Activated CD4-positive, alpha-beta T cell treated with anti-CD3 and anti-CD28 coated beads, Interleukin-2, Interleukin-6, amounts not matched to agents 100 ng/mL and 50 ng/mL, durations not matched to agents 16 hours and 8 hours (primary cell): Measurements from ENCODE around the gene PARL.

Experiments used
- DNase-seq: peaks from one replicate; pipeline ENCODE4 v3.0.0-alpha.2; 2020

The PARL gene

GRCh38 chr3:183782576-183783276 lies 102.0 kb downstream of the PARL start:
- no peak for DNase-seq

GRCh38 chr3:183781246-183781645 lies 103.4 kb downstream of the PARL start:
- DNase-seq = no peak

- no peak for DNase-seq
These were observed 104.7 kb downstream of the PARL start for GRCh38 chr3:183779896-183780465.
